Measurements from ENCODE around the gene PLIN3.

Gene PLIN3

DNA sequence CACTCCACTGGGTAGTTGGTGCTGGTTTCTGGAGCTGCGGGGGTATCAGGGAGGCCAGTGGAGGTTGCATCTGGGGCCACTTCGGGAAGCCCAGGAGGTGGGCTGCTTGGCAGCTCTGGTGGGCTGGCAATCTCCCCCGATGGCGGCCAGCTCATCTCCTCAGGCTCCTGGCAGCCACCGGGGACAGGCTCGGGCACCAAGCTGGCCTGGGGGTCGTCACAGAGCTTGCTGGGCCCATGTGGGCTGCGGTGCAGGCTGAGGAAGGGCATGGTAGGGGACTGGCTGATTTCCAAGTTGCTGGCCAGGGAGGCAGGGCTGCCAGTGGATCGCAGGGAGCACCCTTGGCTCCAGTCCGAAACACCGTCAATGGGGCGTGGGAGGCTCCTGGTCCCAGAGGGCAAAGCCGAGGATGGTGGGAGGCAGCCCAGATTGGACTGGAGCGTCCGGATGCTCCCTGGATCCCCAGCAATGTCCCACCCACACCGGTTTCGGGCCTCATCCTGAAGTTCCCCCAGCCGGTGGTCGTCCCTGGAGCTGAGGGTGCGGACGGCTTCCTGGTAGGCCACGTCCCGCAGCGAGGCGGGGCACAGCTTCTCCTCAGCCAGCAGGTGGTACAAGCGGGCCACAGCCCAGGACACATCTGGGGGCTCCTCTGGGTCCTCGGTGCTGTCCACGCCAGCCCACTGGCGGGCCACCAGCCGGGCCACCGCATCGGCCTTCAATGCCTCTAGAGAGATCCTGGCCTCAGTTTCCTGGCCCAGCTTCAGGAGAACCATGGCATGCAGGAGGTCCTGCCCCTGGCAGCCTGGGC, 49.8 kb downstream of the PLIN3 start:
- no peak overlapping the region for H2AFZ ChIP-seq (ENCODE audit: low read depth, low read length)
- no peak overlapping the region for H3K4me3 ChIP-seq (ENCODE audit: low read length)
- H3K9ac ChIP-seq (ENCODE audit: low read length): no peak overlapping the region
- H3K36me3 ChIP-seq (replicated peaks; ENCODE audit: low read depth, low read length): peaks cover 45% of the 10 kb centered on the region
- H4K20me1 ChIP-seq (ENCODE audit: insufficient read depth, low read length): peaks cover 61% of the 10 kb centered on the region
- H3K4me1 ChIP-seq (ENCODE audit: low read length): peaks cover 7% of the 10 kb centered on the region
- H3K79me2 ChIP-seq (ENCODE audit: low read length): peaks cover 50% of the 10 kb centered on the region
- no peaks in the 10 kb centered on the region for H3K27me3 ChIP-seq (ENCODE audit: low read depth, low read length)
- no peak overlapping the region for H3K27ac ChIP-seq (ENCODE audit: low read length)
- no peak overlapping the region for H3K4me2 ChIP-seq (ENCODE audit: low read length)
- TF ChIP-seq EZH2phosphoT487 (IDR thresholded peaks at IDR 0.05; ENCODE audit: low read depth): no peak
- TF ChIP-seq, protein P1, sequence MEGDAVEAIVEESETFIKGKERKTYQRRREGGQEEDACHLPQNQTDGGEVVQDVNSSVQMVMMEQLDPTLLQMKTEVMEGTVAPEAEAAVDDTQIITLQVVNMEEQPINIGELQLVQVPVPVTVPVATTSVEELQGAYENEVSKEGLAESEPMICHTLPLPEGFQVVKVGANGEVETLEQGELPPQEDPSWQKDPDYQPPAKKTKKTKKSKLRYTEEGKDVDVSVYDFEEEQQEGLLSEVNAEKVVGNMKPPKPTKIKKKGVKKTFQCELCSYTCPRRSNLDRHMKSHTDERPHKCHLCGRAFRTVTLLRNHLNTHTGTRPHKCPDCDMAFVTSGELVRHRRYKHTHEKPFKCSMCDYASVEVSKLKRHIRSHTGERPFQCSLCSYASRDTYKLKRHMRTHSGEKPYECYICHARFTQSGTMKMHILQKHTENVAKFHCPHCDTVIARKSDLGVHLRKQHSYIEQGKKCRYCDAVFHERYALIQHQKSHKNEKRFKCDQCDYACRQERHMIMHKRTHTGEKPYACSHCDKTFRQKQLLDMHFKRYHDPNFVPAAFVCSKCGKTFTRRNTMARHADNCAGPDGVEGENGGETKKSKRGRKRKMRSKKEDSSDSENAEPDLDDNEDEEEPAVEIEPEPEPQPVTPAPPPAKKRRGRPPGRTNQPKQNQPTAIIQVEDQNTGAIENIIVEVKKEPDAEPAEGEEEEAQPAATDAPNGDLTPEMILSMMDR (IDR thresholded peaks at IDR 0.05; ENCODE audit: low read depth, low read length): no peak
- H3K9me3 ChIP-seq (ENCODE audit: insufficient read depth, low read length): no peaks in the 10 kb centered on the region

DNA sequence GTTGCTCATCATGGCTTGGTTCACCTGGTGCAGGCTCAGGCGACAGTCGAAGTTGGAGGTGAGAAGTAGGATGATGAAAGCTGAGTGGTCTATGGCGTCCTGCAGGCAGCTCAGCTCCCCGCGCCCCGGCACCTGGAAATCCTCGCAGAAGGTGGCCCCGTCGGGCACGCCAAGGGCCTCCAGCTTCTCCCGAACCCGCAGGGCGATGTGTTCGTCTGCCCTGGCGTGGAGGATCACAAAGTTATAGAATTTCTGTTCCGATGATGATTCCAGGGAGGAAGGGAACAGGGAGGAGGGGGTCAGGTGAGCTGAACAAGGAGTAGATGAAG, 50.6 kb downstream of the PLIN3 start:
- Histone ChIP-seq H3K27ac (ENCODE audit: low read length) (no peak overlapping the region), H3K27me3 (ENCODE audit: low read depth, low read length) (no peaks in the 10 kb centered on the region), H4K20me1 (ENCODE audit: insufficient read depth, low read length) (peaks cover 55% of the 10 kb centered on the region), H2AFZ (ENCODE audit: low read depth, low read length) (no peak overlapping the region), H3K4me2 (ENCODE audit: low read length) (no peak overlapping the region), H3K9me3 (ENCODE audit: insufficient read depth, low read length) (no peaks in the 10 kb centered on the region), H3K79me2 (ENCODE audit: low read length) (peaks cover 42% of the 10 kb centered on the region), H3K4me1 (ENCODE audit: low read length) (peaks cover 7% of the 10 kb centered on the region), H3K36me3 (replicated peaks; ENCODE audit: low read depth, low read length) (peaks cover 45% of the 10 kb centered on the region), H3K9ac (ENCODE audit: low read length) (no peak overlapping the region), H3K4me3 (ENCODE audit: low read length) (no peak overlapping the region)
- TF ChIP-seq EZH2phosphoT487 (IDR thresholded peaks at IDR 0.05; ENCODE audit: low read depth): no peak
- TF ChIP-seq, protein P1 (IDR thresholded peaks at IDR 0.05; ENCODE audit: low read depth, low read length): no peak

DNA sequence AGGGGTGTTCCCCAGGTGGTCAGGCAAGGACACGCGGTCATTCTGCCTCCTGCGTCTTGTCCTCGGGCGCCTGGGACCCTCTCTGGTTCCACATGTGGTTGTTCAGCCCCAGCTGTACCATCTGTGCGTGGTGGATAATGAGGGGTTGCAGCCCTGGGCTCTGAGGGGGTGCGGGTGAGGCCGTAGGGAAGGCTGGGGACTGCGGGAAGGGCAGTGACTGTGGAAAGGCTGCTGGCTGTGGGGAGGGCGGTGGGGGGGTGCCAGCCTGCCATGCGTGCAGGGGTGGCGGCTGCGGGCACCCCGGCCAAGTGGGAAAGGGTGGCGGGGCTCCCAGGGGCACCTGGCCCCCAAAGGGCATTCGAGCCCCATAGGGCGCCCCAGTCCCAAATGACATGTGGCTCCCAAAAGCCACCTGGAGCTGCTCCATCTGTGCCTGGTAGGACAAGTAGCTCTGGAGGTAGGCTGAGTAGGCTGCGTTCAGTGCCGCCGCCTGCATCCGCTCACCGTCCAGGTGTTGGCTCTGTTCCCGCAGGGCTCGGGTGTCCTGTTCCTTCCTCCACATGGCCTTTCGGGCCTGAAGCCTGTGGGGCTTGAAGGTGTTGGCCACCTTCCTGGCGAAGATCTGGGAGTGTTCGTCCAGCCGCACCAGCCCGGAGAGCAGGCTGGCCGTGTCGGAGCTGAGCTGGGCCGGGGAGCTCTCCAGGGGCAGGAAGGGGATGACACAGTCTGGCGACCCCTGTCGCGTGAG, 51.1 kb downstream of the PLIN3 start:
- Histone ChIP-seq H3K4me3 (ENCODE audit: low read length) (no peak overlapping the region), H3K9me3 (ENCODE audit: insufficient read depth, low read length) (no peaks in the 10 kb centered on the region), H4K20me1 (ENCODE audit: insufficient read depth, low read length) (peaks cover 53% of the 10 kb centered on the region), H2AFZ (ENCODE audit: low read depth, low read length) (no peak overlapping the region), H3K27me3 (ENCODE audit: low read depth, low read length) (no peaks in the 10 kb centered on the region), H3K79me2 (ENCODE audit: low read length) (peaks cover 39% of the 10 kb centered on the region), H3K27ac (ENCODE audit: low read length) (no peak overlapping the region), H3K4me2 (ENCODE audit: low read length) (no peak overlapping the region), H3K4me1 (ENCODE audit: low read length) (peaks cover 9% of the 10 kb centered on the region), H3K36me3 (replicated peaks; ENCODE audit: low read depth, low read length) (peaks cover 45% of the 10 kb centered on the region), H3K9ac (ENCODE audit: low read length) (no peak overlapping the region)
- TF ChIP-seq EZH2phosphoT487 (IDR thresholded peaks at IDR 0.05; ENCODE audit: low read depth): no peak
- TF ChIP-seq, protein P1 (IDR thresholded peaks at IDR 0.05; ENCODE audit: low read depth, low read length): no peak

DNA sequence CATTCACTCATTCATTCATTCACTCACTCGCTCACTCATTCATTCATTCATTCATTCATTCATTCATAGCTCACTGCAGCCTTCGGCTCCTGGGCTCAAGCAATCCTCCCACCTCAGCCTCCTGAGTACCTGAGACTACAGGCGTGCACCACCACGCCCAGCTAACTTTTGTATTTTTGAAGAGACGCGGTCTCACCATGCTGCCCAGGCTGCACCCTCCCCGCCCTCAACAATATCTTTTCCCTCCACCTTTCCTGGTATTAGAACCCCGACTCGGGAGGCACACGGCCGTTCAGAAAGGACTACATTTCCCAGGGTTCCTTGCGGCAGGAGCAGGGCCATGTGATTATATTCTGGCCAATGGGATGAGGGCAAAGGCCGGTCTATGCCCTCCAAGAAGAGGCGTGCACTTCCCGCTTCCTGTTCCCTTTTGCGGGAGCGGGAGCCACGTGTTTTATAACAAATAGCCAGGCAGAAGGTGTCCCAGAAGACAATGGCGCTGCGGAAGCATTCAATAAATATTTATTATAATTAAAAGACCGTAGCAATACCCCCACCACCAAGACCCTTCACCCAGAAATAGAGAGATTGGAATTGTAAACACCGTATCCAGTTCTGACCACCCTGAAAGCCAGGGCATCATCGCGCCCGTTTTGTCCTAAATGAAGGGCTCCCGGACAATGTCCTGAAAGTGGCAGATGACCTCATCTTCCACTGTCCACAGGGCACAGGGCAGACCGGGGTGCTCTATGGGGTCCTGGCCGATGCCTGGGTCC, 51.9 kb downstream of the PLIN3 start:
- H3K79me2 ChIP-seq (ENCODE audit: low read length): peaks cover 32% of the 10 kb centered on the region
- peaks cover 46% of the 10 kb centered on the region for H4K20me1 ChIP-seq (ENCODE audit: insufficient read depth, low read length)
- TF ChIP-seq, protein P1 (IDR thresholded peaks at IDR 0.05; ENCODE audit: low read depth, low read length): no peak
- no peak for TF ChIP-seq EZH2phosphoT487 (IDR thresholded peaks at IDR 0.05; ENCODE audit: low read depth)
- H3K36me3 ChIP-seq (replicated peaks; ENCODE audit: low read depth, low read length): peaks cover 42% of the 10 kb centered on the region
- no peaks in the 10 kb centered on the region for H3K9me3 ChIP-seq (ENCODE audit: insufficient read depth, low read length)
- H3K4me1 ChIP-seq (ENCODE audit: low read length): peaks cover 10% of the 10 kb centered on the region
- no peak overlapping the region for H3K4me2 ChIP-seq (ENCODE audit: low read length)
- H3K4me3 ChIP-seq (ENCODE audit: low read length): no peak overlapping the region
- no peak overlapping the region for H3K9ac ChIP-seq (ENCODE audit: low read length)
- no peak overlapping the region for H2AFZ ChIP-seq (ENCODE audit: low read depth, low read length)
- H3K27me3 ChIP-seq (ENCODE audit: low read depth, low read length): no peaks in the 10 kb centered on the region
- H3K27ac ChIP-seq (ENCODE audit: low read length): no peak overlapping the region

Data from OCI-LY3 (cell line).